ENCODE results near the gene LSMEM2. TPM values are rescaled to one million over a fixed set of nuclear protein-coding genes. Genes with fewer than 3 reads are reported as not detected.

Gene LSMEM2
- total and polyA plus RNA-seq, 4 donors = 0.51 to 1.3 TPM; not detected in 2

GRCh38 chr3:50327943-50328691, 49.2 kb downstream of the LSMEM2 start, which contains the start of gene TUSC2:
Gene TUSC2 (minus strand): TSS chr3:50328223. CDS start chr3:50328099, 124 bp downstream.
- DNase-seq = peak; percentile 98 to 99
- Histone ChIP-seq H3K27me3 (ENCODE audit: control insufficient read depth in 1 of 2, insufficient read depth in 2 of 2, low read length in 1 of 2) (no peaks in the 10 kb centered on the region), H3K4me1 (ENCODE audit: control insufficient read depth in 1 of 2, insufficient read depth in 2 of 2, low read length in 2 of 2) (no peaks in the 10 kb centered on the region), H3K9me3 (ENCODE audit: control insufficient read depth, low read length) (no peaks in the 10 kb centered on the region), H3K4me3 (ENCODE audit: low read length in 2 of 2) (peak within 1 kb of the TSS; percentile 12 to 81), H3K36me3 (ENCODE audit: control insufficient read depth in 1 of 2, insufficient read depth in 2 of 2, low read length in 1 of 2) (peaks cover 0 to 7% of the 10 kb centered on the region in 2 donors), H3K27ac (ENCODE audit: low read depth in 1 of 2, low read length in 2 of 2) (peak within 1 kb of the TSS in 1 of 2 donors; percentile 29)
- intact Hi-C loops (cut with DNase I) = no loop called here
- peak; percentile 92 for ATAC-seq (ENCODE audit: low FRiP score)
- WGBS, 2 donors = 1% methylated on average over 49 to 55 of the region's 55 CpGs

GRCh38 chr3:50330330-50330729, 51.4 kb downstream of the LSMEM2 start:
- ATAC-seq (ENCODE audit: low FRiP score) (no peak), DNase-seq (peak in 1 of 2 donors; percentile 42)
- H3K36me3 ChIP-seq (ENCODE audit: control insufficient read depth in 1 of 2, insufficient read depth in 2 of 2, low read length in 1 of 2) = peaks cover 0 to 7% of the 10 kb centered on the region in 2 donors
- H3K27ac ChIP-seq (ENCODE audit: low read depth in 1 of 2, low read length in 2 of 2) = no peak overlapping the region
- no peaks in the 10 kb centered on the region for H3K9me3 ChIP-seq (ENCODE audit: control insufficient read depth, low read length)
- H3K4me1 ChIP-seq (ENCODE audit: control insufficient read depth in 1 of 2, insufficient read depth in 2 of 2, low read length in 2 of 2) = peaks cover 0 to 5% of the 10 kb centered on the region in 2 donors
- no peaks in the 10 kb centered on the region for H3K27me3 ChIP-seq (ENCODE audit: control insufficient read depth in 1 of 2, insufficient read depth in 2 of 2, low read length in 1 of 2)
- no peak overlapping the region for H3K4me3 ChIP-seq (ENCODE audit: low read length in 2 of 2)
- intact Hi-C loops (cut with DNase I) = no loop called here
- 89 to 90% methylated on average over 10 of the region's 10 CpGs for WGBS, 2 donors

- peaks cover 0 to 7% of the 10 kb centered on the region in 2 donors for H3K36me3 ChIP-seq (ENCODE audit: control insufficient read depth in 1 of 2, insufficient read depth in 2 of 2, low read length in 1 of 2)
- H3K4me3 ChIP-seq (ENCODE audit: low read length in 2 of 2) = no peak overlapping the region
- H3K27me3 ChIP-seq (ENCODE audit: control insufficient read depth in 1 of 2, insufficient read depth in 2 of 2, low read length in 1 of 2) = no peaks in the 10 kb centered on the region
- intact Hi-C loops (cut with DNase I) = no loop called here
- DNase-seq (no peak), ATAC-seq (ENCODE audit: low FRiP score) (no peak)
- no peaks in the 10 kb centered on the region for H3K9me3 ChIP-seq (ENCODE audit: control insufficient read depth, low read length)
- peaks cover 0 to 5% of the 10 kb centered on the region in 2 donors for H3K4me1 ChIP-seq (ENCODE audit: control insufficient read depth in 1 of 2, insufficient read depth in 2 of 2, low read length in 2 of 2)
- 95% methylated on average over 19 of the region's 19 CpGs for WGBS, 2 donors
- H3K27ac ChIP-seq (ENCODE audit: low read depth in 1 of 2, low read length in 2 of 2) = no peak overlapping the region
Observed at GRCh38 chr3:50331364-50331907, 52.5 kb downstream of the LSMEM2 start.

- no peak overlapping the region for H3K4me3 ChIP-seq (ENCODE audit: low read length in 2 of 2)
- ATAC-seq (ENCODE audit: low FRiP score) = no peak
- WGBS, 2 donors = 34 to 43% methylated on average over 12 of the region's 12 CpGs
Observed at GRCh38 chr3:50333744-50334328, 54.9 kb downstream of the LSMEM2 start.

GRCh38 chr3:50334339-50335075, 55.6 kb downstream of the LSMEM2 start:
- intact Hi-C loops (cut with DNase I) = no loop called here
- H3K36me3 ChIP-seq (ENCODE audit: control insufficient read depth in 1 of 2, insufficient read depth in 2 of 2, low read length in 1 of 2) = peaks cover 0 to 7% of the 10 kb centered on the region in 2 donors
- H3K27me3 ChIP-seq (ENCODE audit: control insufficient read depth in 1 of 2, insufficient read depth in 2 of 2, low read length in 1 of 2) = no peaks in the 10 kb centered on the region
- peaks cover 0 to 5% of the 10 kb centered on the region in 2 donors for H3K4me1 ChIP-seq (ENCODE audit: control insufficient read depth in 1 of 2, insufficient read depth in 2 of 2, low read length in 2 of 2)
- peak overlapping the region in 1 of 2 donors; percentile 35 for H3K27ac ChIP-seq (ENCODE audit: low read depth in 1 of 2, low read length in 2 of 2)
- H3K9me3 ChIP-seq (ENCODE audit: control insufficient read depth, low read length) = no peaks in the 10 kb centered on the region
- no peak overlapping the region for H3K4me3 ChIP-seq (ENCODE audit: low read length in 2 of 2)
- no peak for ATAC-seq (ENCODE audit: low FRiP score)
- DNase-seq = no peak
- 46 to 48% methylated on average over 5 of the region's 5 CpGs for WGBS, 2 donors

More at GRCh38 chr3:50333744-50334328, 54.9 kb downstream of the LSMEM2 start:
- intact Hi-C loops (cut with DNase I) = no loop called here
- DNase-seq = no peak
- Histone ChIP-seq H3K36me3 (ENCODE audit: control insufficient read depth in 1 of 2, insufficient read depth in 2 of 2, low read length in 1 of 2) (peaks cover 0 to 7% of the 10 kb centered on the region in 2 donors), H3K9me3 (ENCODE audit: control insufficient read depth, low read length) (no peaks in the 10 kb centered on the region), H3K27me3 (ENCODE audit: control insufficient read depth in 1 of 2, insufficient read depth in 2 of 2, low read length in 1 of 2) (no peaks in the 10 kb centered on the region), H3K4me1 (ENCODE audit: control insufficient read depth in 1 of 2, insufficient read depth in 2 of 2, low read length in 2 of 2) (peaks cover 0 to 5% of the 10 kb centered on the region in 2 donors), H3K27ac (ENCODE audit: low read depth in 1 of 2, low read length in 2 of 2) (peak overlapping the region in 1 of 2 donors; percentile 35)

GRCh38 chr3:50336452-50337174, 57.7 kb downstream of the LSMEM2 start:
- peak overlapping the region; percentile 51 to 78 for H3K4me3 ChIP-seq (ENCODE audit: low read length in 2 of 2)
- intact Hi-C loops (cut with DNase I) = no loop called here
- WGBS, 2 donors = 1% methylated on average over 26 to 31 of the region's 31 CpGs
- ATAC-seq (ENCODE audit: low FRiP score) (no peak), DNase-seq (no peak)
- H3K36me3 ChIP-seq (ENCODE audit: control insufficient read depth in 1 of 2, insufficient read depth in 2 of 2, low read length in 1 of 2) = no peaks in the 10 kb centered on the region
- no peaks in the 10 kb centered on the region for H3K27me3 ChIP-seq (ENCODE audit: control insufficient read depth in 1 of 2, insufficient read depth in 2 of 2, low read length in 1 of 2)
- peak overlapping the region; percentile 17 to 86 for H3K27ac ChIP-seq (ENCODE audit: low read depth in 1 of 2, low read length in 2 of 2)
- peaks cover 0 to 5% of the 10 kb centered on the region in 2 donors for H3K4me1 ChIP-seq (ENCODE audit: control insufficient read depth in 1 of 2, insufficient read depth in 2 of 2, low read length in 2 of 2)
- no peaks in the 10 kb centered on the region for H3K9me3 ChIP-seq (ENCODE audit: control insufficient read depth, low read length)

GRCh38 chr3:50337175-50337861, 58.4 kb downstream of the LSMEM2 start:
- WGBS, 2 donors = 0% methylated on average over 67 to 79 of the region's 79 CpGs

More at GRCh38 chr3:50337175-50337861, 58.4 kb downstream of the LSMEM2 start:
- no peaks in the 10 kb centered on the region for H3K27me3 ChIP-seq (ENCODE audit: control insufficient read depth in 1 of 2, insufficient read depth in 2 of 2, low read length in 1 of 2)
- H3K4me1 ChIP-seq (ENCODE audit: control insufficient read depth in 1 of 2, insufficient read depth in 2 of 2, low read length in 2 of 2) = peaks cover 0 to 5% of the 10 kb centered on the region in 2 donors
- no peaks in the 10 kb centered on the region for H3K9me3 ChIP-seq (ENCODE audit: control insufficient read depth, low read length)
- H3K36me3 ChIP-seq (ENCODE audit: control insufficient read depth in 1 of 2, insufficient read depth in 2 of 2, low read length in 1 of 2) = no peaks in the 10 kb centered on the region
- H3K4me3 ChIP-seq (ENCODE audit: low read length in 2 of 2) = peak overlapping the region; percentile 51 to 78
- peak overlapping the region; percentile 17 to 86 for H3K27ac ChIP-seq (ENCODE audit: low read depth in 1 of 2, low read length in 2 of 2)
- intact Hi-C loops (cut with DNase I) = no loop called here
- ATAC-seq (ENCODE audit: low FRiP score) (peak; percentile 93), DNase-seq (peak; percentile 100)
